HG03159 (cell line): Measurements from ENCODE around the gene TRIP13.

Experiments
- ATAC-seq: cut with Tn5 transposase; IDR thresholded peaks from one replicate; pipeline ENCODE4 v1.9.1; 2021; ENCODE audit warnings: mild to moderate bottlenecking, moderate library complexity; ENCODE audit not compliant: unreplicated experiment

Gene TRIP13

DNA sequence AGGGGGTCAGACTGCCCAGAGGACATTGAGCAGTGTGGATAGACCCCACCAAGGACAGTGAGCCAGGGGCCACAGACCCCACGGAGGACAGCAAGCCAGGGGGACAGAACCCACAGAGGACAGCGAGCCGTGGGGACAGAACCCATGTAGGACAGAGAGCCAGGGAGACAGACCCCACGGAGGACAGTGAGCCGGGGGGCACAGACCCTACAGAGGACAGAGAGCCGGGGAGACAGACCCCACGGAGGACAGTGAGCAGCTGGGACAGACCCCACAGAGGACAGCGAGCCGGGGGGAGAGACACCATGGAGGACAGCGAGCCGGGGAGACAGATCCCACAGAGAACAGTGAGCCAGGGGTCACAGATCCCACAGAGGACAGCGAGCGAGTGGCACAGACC, 38.5 kb upstream of the TRIP13 start:
- ATAC-seq: no peak

DNA sequence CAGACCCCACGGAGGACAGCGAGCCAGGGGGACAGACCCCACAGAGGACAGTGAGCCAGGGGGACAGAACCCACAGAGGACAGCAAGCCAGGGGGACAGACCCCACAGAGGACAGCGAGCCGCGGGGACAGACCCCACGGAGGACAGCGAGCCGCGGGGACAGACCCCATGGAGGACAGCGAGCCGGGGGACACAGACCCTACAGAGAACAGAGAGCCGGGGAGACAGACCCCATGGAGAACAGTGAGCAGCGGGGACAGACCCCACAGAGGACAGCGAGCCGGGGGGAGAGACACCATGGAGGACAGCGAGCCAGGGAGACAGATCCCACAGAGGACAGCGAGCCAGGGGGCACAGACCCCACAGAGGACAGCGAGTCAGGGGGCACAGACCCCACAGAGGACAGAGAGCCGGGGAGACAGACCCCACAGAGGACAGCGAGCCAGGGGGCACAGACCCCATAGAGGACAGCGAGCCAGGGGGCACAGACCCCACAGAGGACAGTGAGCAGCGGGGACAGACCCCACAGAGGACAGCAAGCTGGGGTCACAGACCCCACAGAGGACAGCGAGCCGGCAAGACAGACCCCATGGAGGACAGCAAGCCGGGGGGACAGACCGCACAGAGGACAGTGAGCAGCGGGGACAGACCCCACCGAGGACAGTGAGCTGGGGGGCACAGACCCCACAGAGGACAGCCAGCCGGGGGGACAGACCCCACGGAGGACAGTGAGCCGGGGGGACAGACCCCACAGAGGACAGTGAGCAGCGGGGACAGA, 37.5 kb upstream of the TRIP13 start:
- ATAC-seq: no peak

DNA sequence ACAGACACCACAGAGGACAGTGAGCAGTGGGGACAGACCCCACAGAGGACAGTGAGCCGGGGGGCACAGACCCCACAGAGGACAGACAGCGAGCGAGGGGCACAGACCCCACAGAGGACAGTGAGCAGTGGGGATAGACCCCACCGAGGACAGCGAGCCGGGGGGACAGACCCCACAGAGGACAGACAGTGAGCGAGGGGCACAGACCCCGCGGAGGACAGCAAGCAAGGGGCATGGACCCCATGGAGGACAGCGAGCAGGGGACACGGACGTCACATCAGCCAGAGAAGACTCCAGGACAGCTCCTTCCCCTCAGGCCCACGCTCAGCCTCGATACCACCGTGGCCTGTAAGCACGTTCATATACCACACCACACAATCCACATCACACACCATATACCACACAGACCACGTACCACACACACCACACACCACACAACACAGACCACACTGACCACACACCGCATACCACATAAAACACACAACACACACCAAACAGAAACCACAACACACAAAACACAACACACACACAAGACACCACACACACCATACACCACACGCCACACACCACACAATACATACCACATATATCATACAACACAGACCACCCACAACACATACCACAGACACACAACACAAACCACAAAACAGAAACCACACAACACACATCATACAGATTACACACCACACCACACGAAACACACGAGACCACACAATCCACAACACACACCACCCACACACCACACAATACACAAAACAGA, 36.7 kb upstream of the TRIP13 start:
- ATAC-seq: no peak

DNA sequence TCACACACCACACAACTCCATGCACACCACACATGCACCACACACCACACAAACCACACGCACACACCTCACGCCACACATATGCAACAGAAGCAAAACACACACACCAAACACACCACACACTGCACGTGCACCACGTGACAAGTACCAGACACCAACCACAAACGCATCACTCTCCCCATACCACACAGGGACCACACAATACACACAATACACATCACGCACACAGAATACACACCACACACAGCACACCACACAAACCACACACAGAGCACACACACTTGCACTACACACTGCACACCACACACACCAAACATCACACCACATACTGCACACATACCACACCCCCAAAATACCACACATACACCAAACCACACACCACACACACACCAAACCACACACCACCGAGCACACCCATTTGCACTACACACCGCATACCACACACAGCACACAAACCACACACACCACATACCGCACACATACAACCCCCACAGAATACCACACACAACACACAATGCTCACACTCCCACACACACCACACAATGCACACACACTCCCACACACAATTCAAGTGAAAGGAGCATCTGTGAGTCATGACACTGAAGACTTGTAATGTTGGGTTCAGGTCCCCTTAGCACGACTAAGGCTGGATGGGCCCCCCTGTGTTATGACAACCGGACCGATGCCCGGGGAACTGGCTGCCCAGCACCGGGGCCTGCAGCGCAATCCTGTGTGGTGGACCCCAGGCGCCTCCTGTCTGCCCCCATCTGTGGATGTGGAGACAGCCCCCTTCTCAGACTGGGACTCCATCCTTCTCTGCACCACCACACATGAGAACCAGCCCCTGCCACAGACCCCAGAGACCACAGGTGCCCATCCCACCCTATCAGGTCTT, 35.9 kb upstream of the TRIP13 start:
- ATAC-seq: no peak

DNA sequence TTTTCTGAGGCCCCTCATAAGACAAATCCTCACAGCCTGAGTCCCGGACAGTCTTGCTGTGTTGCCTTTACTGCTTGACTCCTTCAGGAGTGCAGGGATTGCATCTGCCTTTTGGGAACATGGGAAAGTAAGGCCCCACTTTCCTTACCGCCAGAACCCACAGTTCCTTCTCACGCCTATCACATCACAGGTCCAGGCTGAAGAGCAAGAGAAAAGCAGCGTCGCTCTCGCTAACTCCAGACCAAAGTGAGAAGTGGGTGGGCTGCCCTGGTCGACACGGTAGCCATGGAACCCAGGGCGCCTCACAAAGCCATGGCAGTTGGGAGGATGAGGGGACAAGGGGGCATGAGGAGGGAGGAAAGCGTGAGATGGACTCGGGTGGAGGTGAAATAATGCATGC, 34.0 kb upstream of the TRIP13 start:
- no peak for ATAC-seq

DNA sequence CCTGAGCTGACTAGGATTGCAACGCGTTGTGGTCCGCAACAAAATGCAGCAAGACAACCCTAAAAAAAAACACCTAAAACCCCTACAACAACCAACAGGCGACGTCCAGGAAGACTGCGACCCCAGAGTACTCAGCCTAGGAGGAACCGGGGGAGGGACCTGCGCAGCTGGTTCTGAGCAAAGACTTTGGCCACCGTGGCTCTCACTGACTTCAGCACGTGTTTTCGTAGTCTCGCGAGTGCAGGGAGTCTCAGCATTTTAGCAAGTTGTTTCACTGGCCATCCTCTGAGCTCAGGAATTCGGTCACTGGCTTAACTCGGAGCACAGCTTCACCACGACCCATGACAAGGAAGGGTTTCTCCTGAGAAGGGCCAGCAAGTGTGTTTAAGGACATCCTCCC, 33.3 kb upstream of the TRIP13 start:
- no peak for ATAC-seq

DNA sequence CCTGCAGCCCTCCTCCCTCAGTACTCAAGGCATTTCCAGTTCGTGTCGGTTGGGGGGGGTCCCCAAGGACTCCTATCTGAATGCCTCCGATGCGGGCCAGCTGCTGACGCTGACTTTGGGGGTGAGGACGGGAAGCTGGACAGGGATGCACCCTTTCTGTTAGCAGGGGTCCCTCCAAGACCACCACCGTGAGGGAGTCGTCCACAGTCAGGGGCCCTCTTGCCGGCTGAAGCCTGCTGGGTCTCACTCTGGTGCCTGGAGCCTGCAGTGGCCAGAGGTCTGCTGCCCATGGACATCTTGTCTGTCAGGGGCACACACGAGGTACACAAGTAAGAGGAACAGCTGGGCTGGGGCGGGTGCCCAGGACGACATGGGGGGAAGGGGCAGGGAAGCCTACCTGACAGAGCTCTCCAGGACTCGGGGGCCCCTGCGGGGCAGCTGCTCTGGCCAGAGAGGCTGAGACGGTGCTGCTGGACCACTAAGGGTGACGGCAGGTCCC, 32.8 kb upstream of the TRIP13 start:
- ATAC-seq: no peak

DNA sequence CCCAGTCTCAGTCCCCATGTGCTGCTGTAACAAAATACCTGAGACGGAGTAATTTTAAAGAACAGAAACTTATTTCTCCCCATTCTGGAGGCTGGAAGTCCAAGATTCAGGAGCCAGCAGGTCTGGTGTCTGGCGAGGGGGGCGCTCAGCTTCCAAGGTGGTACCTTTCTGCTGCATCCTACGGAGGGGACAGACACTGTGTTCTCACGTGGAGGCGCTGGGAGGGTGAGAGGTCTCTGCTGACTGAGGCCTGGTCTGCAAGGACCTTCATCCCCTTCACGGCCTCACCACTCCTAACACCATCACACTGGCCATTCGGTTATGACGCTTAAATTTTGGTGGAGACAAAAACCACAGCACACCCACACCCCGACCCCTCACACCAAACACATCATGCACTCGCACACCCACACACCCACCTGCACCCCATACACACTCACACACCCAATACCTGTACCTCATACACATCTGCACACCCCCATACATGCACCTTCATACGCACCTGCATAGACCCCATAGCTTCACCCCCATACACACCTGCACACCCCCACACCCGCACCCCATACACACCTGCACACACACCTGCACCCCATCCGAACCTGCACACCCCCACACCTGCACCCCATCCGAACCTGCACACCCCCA, 32.1 kb upstream of the TRIP13 start:
- no peak for ATAC-seq

DNA sequence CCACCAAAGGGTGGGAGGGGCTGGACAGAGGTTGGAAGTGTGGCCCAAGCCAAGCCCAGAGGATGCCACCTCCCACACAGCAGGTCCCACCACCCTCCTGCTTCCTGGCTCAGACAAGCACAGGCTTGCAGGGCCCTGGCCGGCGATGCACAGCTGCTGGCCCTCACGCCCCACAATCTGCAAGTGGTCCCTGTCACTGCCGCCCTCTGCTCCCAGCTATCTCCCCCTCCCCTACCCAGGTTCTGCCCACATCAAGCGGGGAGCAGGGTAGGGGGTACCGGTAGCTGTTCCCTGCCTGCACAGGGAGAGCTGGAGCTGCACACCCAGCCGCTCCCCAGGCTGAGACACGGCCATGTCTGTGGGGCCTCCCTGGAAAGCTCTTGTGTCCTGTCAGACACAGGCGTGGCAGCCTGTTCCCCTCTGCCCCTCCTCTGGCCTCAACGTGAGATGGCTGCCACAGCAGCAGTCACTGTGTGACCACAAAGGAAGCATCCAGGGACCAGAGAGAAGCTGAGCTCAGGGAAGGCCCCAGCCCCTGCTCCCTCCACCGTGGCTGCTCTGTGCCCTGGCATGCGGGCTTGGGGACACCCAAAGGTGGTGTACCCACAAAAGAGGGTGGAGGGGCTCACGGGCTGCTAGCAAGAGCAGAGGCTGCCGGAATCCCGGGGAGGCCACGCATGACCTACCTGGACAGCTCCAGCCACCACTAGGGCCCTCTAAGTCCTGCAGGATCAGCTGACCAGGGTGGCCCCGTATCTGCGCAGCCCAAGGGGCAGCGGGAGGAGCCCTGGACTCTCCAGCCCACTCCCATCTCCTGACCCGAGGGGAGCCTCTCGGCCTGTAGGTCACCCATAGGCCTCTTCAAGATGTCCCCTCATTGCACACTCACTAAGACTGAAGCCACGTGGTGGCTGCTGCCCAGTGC, 31.0 kb upstream of the TRIP13 start:
- ATAC-seq: no peak

DNA sequence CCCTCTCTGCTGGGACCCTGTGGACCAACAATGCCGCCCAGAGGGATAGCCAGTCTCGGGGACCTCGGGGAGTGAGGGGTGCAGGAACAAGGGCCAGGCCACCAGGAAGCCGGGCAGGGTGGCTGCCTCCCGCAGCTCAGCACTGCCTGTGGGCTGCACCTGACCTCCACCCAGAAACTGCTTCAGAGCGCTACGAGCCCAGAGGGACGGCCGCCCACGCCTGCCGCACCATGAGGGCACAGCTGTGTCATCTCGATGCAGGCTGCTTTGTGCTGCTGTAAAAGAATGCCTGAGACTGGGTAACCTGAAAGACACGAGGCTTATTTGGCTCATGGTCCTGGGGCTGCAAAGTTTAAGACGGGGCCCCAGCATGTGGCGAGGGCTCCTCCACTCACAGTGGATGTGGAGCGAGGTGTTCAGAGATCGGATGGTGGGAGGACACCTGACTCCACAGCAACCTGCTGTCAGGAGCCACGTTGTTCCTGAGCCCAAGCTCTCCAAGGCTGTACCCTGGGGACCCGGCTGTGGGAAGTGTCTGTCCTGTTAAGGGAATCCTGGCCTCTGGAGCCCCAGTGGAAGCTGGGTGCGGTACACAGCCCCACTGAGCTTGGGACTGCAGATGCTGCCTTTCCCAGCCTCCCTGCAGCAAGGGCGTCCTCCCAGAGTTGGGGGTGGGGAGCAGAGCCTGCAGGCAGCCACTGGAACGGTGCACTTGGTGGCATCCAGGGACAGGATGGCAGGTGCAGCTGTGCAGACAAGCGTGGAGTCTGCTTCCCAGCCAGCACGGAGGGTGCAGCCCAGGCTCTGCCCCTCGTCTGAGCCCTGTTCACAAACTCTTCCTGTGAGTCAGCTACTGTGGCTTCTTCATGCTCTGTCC, 30.1 kb upstream of the TRIP13 start:
- no peak for ATAC-seq

DNA sequence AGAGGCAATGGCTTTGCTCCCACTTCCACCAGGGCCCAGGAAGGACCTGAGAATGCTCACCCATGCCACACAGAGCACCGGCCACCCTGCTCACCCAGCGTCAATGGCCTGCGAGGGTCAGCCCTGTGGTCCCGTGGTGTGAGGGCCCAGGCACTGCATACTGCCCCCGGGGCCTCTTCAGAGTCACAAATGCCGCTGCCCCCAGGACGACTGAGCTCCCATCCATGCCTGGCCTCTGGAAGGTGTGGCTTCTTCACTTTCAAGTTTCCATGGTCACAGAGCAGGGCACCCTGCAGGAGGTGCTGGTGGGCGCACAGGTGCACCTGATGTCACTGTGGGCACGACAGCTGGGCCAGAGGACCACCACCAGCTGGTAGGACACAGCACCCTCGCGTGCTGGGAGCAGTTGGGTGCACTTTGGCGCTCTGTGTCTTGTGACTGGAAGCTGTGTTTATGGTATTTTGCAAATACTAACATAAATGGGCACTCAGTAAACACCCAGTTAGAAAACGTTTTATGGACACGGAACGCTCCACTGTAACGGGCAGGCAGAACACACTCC, 29.4 kb upstream of the TRIP13 start:
- ATAC-seq: no peak

DNA sequence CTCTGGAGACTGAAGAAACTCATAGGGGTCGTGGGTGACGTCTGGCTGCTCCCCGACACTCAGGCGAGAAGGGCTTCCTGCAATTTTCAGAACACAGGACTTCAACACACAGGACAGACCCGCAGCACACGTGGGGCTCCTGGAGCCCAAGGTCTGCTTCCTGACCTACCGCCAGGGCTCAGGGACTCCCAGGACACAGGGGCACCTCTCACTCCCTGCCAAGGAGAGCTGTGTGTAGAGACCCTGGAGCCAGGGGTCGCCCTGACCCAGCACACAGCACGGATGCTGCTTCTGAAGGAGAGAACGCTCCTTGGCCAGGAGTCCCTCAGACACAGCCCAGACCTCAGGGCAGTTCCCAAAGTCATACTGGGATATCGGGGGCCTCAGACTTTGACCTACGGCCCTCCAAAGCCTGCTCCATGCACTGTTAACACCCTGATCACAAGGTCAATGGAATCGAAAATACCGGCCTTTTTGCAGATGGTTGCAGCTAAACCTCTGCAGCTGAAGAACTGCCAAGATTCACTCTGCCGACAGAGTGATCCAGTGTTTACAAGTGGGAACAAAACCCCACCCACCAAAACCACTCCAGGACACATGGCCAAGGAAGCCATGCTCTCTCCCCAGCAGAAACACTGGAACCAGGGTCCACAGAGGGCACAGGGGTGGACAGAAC, 28.1 kb upstream of the TRIP13 start:
- no peak for ATAC-seq

DNA sequence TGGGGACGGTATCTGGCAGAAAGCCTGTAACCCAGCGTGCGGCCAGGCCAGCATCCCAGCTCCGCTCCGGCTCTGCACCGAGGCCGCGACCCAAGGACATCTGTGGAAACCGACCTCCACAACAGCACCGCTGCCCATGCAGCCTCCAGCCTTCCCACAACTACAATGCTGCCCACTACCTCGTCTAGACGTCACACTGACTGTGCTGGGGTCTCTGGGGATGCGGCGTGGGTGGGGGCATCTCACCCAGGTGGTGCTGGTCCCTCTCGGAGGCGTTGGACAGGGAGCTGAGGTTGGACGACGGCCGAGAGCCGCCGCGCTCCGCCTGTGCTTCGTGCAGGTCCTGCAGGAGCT, 27.5 kb upstream of the TRIP13 start:
- no peak for ATAC-seq

DNA sequence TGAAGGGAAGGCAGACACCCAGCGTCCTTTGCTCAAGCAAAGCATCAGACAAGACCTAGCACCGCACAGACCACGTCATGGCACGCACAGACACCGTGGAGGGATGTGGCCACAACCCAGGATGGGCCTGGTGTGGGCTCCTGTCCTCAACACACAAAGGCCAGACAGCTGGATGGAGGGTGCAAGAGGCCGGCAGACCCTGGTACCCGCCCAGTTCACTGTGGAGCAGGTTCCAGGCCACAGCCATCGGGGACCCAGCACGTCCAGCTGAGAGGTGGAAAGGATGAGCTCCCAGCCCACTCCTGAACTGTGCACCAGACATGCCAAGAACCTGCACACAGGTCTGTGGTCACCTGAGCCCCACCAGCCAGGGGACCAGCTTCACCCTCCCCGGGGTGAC, 26.9 kb upstream of the TRIP13 start:
- ATAC-seq: no peak

DNA sequence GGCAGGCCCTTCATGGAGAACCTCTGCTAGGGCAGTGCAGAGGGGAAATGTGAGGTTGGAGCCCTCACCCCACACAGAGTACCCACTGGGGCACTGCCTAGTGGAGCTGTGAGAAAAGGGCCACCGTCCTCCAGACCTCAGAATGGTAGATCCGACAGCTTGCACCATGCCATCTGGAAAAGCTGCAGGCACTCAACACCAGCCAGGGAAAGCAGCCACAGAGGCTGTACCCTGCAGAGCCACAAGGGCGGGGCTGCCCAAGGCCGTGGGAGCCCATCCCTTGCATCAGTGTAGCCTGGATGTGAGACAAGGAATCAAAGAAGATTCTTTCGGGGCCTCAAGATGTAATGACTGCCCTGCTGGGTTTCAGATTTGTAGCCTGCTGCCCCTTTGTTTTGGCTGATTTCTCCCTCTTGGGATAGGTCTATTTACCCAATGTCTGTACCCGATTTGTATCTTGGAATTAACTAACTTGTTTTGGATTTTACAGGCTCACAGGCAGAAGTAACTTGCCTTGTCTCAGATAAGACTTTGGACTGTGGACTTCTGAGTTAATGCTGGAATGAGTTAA, 25.3 kb upstream of the TRIP13 start:
- ATAC-seq: no peak

DNA sequence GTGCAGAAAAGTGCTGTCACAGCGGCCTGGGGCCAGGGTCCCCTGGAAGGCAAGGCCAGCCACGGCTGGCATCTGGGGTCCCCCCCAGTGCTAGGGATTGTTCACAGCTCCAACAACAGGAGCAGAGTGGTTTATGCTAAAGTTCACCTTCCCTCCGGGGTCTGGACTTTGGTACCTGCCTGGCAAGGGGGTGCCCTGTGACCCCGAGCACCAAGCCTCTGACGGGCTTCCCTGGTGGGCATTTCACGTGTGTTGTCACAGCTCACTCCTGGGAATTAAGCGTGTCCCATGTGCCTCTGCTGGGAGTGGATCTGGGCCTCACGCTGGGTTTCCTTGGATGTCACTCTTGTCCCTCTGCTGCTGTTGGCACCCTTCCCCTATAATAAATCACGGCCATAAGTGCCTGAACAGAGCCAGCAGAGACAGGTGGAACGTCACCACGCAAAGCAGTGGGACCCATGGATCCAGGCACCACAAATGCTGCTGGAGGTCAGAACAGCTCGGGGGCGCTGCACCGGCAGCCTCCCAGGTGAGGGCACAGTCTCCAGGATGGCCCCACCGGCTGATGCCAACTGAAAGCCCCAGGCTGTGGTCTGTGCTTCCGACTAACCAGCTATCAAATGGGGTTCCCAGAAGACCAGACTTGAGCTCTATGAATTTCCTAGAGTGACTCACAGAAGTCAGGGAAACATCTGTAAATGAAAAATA, 24.1 kb upstream of the TRIP13 start:
- ATAC-seq: no peak

DNA sequence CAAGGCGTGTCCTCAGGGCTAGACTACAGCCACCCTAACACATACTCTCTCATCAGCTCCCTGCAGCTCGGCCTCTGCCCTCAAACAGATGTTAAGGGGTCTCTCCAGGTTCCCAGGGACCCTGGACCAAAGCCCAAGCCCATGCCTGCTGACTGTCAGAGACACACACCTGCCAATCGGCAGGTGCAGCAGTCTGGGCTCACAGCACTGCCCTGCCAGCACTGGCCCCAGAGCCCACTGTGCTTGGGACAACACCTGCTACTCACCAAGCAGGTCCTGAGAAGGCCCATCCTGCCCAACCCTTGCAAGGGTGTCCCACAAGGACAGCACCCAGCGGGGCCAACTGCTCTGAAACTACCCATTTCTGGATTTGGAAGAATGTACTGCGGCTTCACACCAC, 21.7 kb upstream of the TRIP13 start:
- ATAC-seq: no peak
